Trophoblast cell (in vitro differentiated cells and primary cell): Measurements from ENCODE around the gene ASPG.

Experiments
- DNase-seq, 2 donors: peaks; one replicate each; pipeline ENCODE4 v3.0.0-alpha.2; 2016
- H2AFZ ChIP-seq: 2 replicates; pipeline ENCODE4 v1.6.1; 2013; ENCODE audit warnings: low read length, moderate library complexity, mild to moderate bottlenecking; ENCODE audit not compliant: insufficient read depth, poor library complexity
- H2AK5ac ChIP-seq: 2 replicates; pipeline ENCODE4 v1.6.1; 2013; ENCODE audit warnings: mild to moderate bottlenecking, low read length
- H2BK120ac ChIP-seq: 2 replicates; pipeline ENCODE4 v1.6.1; 2013; ENCODE audit warnings: low read length, mild to moderate bottlenecking, moderate library complexity; ENCODE audit not compliant: insufficient read depth, poor library complexity
- H2BK12ac ChIP-seq: 2 replicates; pipeline ENCODE4 v1.6.1; 2013; ENCODE audit warnings: mild to moderate bottlenecking, low read length, moderate library complexity
- H2BK5ac ChIP-seq: 2 replicates; pipeline ENCODE4 v1.6.1; 2013; ENCODE audit warnings: low read length, low read depth, moderate library complexity, mild to moderate bottlenecking; ENCODE audit not compliant: poor library complexity
- H3K14ac ChIP-seq: 2 replicates; pipeline ENCODE4 v1.6.1; 2013; ENCODE audit warnings: mild to moderate bottlenecking, low read length
- H3K18ac ChIP-seq: 2 replicates; pipeline ENCODE4 v1.6.1; 2013; ENCODE audit warnings: mild to moderate bottlenecking, low read length
- H3K23ac ChIP-seq: 2 replicates; pipeline ENCODE4 v1.6.1; 2013; ENCODE audit warnings: low read length
- H3K27ac ChIP-seq: 2 replicates; pipeline ENCODE4 v1.5.1; 2013; ENCODE audit warnings: low read depth, mild to moderate bottlenecking, inconsistent platforms, low read length, moderate library complexity
- H3K27me3 ChIP-seq: 2 replicates; pipeline ENCODE4 v1.6.1; 2013; ENCODE audit warnings: inconsistent platforms, mild to moderate bottlenecking, low read length, moderate library complexity; ENCODE audit not compliant: insufficient read depth
- H3K36me3 ChIP-seq, 2 experiments: 1 replicate in 1 of 2; 2 replicates in 1 of 2; pipeline ENCODE4 v1.6.1; 2013; ENCODE audit warnings: low read length in 2 of 2, mild to moderate bottlenecking in 2 of 2, moderate library complexity in 1 of 2; ENCODE audit not compliant: insufficient read depth in 2 of 2, control insufficient read depth in 1 of 2
- H3K4ac ChIP-seq: 2 replicates; pipeline ENCODE4 v1.6.1; 2013; ENCODE audit warnings: low read depth, mild to moderate bottlenecking, low read length, moderate library complexity
- H3K4me1 ChIP-seq, 2 experiments: 1 replicate in 1 of 2; 2 replicates in 1 of 2; pipeline ENCODE4 v1.6.1; 2013; ENCODE audit warnings: low read length in 2 of 2, mild to moderate bottlenecking in 2 of 2, moderate library complexity in 1 of 2; ENCODE audit not compliant: insufficient read depth in 2 of 2, control insufficient read depth in 1 of 2
- H3K4me2 ChIP-seq: 2 replicates; pipeline ENCODE4 v1.6.1; 2013; ENCODE audit warnings: inconsistent platforms, mild to moderate bottlenecking, low read length, moderate library complexity
- H3K4me3 ChIP-seq: 2 replicates; pipeline ENCODE4 v1.5.1; 2013; ENCODE audit warnings: mild to moderate bottlenecking, low read depth, low read length, inconsistent platforms
- H3K79me1 ChIP-seq: one replicate; pipeline ENCODE4 v1.6.1; 2013; ENCODE audit warnings: low read length
- H3K79me2 ChIP-seq: 2 replicates; pipeline ENCODE4 v1.6.1; 2013; ENCODE audit warnings: low read length, mild to moderate bottlenecking; ENCODE audit not compliant: control insufficient read depth, insufficient read depth, poor library complexity
- H3K9ac ChIP-seq: 2 replicates; pipeline ENCODE4 v1.6.1; 2013; ENCODE audit warnings: mild to moderate bottlenecking, low read length
- H3K9me3 ChIP-seq: 2 replicates; pipeline ENCODE4 v1.6.1; 2013; ENCODE audit warnings: low read depth, mild to moderate bottlenecking, control low read depth, inconsistent platforms, low read length; ENCODE audit not compliant: insufficient read depth
- H4K12ac ChIP-seq: 2 replicates; pipeline ENCODE4 v1.6.1; 2013; ENCODE audit warnings: low read depth, mild to moderate bottlenecking, low read length, moderate library complexity
- H4K8ac ChIP-seq: 2 replicates; pipeline ENCODE4 v1.6.1; 2013; ENCODE audit warnings: low read depth, mild to moderate bottlenecking, low read length, moderate library complexity
- H4K91ac ChIP-seq: one replicate; pipeline ENCODE4 v1.6.1; 2013; ENCODE audit warnings: low read depth, mild to moderate bottlenecking, low read length, moderate library complexity
- WGBS: extraction: QIAGEN DNeasy Blood & Tissue Kit; methylation state at CpG from one replicate; pipeline ENCODE4 v1.1.7; 2013; ENCODE audit warnings: missing lambda C conversion rate; ENCODE audit not compliant: insufficient read length, insufficient coverage; ENCODE audit errors: extremely low coverage; 5-methylcytosine and 5-hydroxymethylcytosine counted together

Gene ASPG

GRCh38 chr14:104136472-104137296 is 51.2 kb downstream of the ASPG start:
- no CpG with 5 or more reads among the region's 77 CpGs for WGBS
- H3K4me1 ChIP-seq, result peaks cover 8 to 25% of the 10 kb centered on the region in 2 experiments
- no peak overlapping the region for H4K12ac ChIP-seq
- H3K14ac ChIP-seq, result no peak overlapping the region
- H3K27me3 ChIP-seq, result peaks cover 25% of the 10 kb centered on the region
- H3K9ac ChIP-seq, result no peak overlapping the region
- no peak overlapping the region for H2AFZ ChIP-seq
- H3K4ac ChIP-seq, result no peak overlapping the region
- peaks cover 2% of the 10 kb centered on the region for H3K79me2 ChIP-seq
- H4K91ac ChIP-seq, result no peak overlapping the region
- no peak overlapping the region for H3K4me3 ChIP-seq
- peaks cover 6% of the 10 kb centered on the region for H3K9me3 ChIP-seq
- H2BK5ac ChIP-seq, result no peak overlapping the region
- peak overlapping the region; percentile 97 for H3K4me2 ChIP-seq
- no peak overlapping the region for H2BK12ac ChIP-seq
- peaks cover 2% of the 10 kb centered on the region for H3K79me1 ChIP-seq
- H3K27ac ChIP-seq, result no peak overlapping the region
- H3K23ac ChIP-seq, result no peak overlapping the region
- H3K36me3 ChIP-seq, result no peaks in the 10 kb centered on the region
- DNase-seq, result no peak
- no peak overlapping the region for H4K8ac ChIP-seq
- no peak overlapping the region for H2BK120ac ChIP-seq
- no peak overlapping the region for H3K18ac ChIP-seq
- no peak overlapping the region for H2AK5ac ChIP-seq

DNA sequence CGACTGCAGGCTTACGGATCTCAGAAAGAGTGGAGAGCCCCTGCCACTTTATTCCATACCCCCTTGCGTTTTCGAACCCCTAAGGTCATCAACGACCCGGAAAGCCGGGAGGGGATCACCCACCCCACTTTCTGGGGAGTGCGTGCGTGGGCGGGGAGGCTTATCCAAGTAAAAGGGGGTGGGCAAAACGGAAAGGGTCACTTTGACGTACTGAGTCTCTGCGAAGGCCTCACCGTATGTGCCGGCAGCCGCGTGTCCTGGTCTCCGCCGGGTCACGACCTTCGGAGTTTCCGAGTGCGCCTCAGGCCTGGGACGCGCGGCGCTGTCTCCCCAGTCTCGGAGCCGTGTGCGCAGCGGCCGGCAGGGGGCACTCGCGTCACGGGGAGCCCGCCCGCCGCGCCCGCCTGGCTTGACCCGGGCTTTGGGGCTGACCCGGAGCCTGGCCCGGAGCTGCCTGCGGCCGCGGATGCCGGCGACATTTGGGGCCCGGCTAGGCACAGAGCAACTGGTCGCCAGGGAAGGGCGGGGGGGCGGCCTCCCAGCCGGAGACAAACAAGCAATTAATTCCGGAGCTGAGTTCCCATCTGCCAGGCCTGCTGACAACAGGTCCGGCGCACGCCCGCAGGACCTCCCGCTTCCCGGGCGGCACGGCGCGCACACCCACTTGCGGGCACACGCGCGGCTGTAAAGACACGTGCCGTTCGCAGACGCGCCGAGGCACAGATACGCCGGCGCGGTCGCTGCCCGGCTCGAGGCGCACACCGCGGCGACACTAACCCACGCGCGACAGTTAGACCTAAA is 52.0 kb downstream of the ASPG start:
- peak overlapping the region; percentile 15 for H2BK120ac ChIP-seq
- H2BK12ac ChIP-seq, result peak overlapping the region; percentile 21
- no peak overlapping the region for H3K27ac ChIP-seq
- H2AFZ ChIP-seq, result peak overlapping the region; percentile 77
- H3K4me1 ChIP-seq, result peaks cover 8 to 25% of the 10 kb centered on the region in 2 experiments
- H3K23ac ChIP-seq, result no peak overlapping the region
- H3K4ac ChIP-seq, result no peak overlapping the region
- H3K79me1 ChIP-seq, result peaks cover 2% of the 10 kb centered on the region
- peak overlapping the region; percentile 27 for H3K14ac ChIP-seq
- no peak overlapping the region for H4K91ac ChIP-seq
- peaks cover 7% of the 10 kb centered on the region for H3K9me3 ChIP-seq
- H3K79me2 ChIP-seq, result peaks cover 2% of the 10 kb centered on the region
- WGBS, result no CpG with 5 or more reads among the region's 88 CpGs
- peak overlapping the region; percentile 65 for H4K8ac ChIP-seq
- peak overlapping the region; percentile 97 for H3K4me2 ChIP-seq
- no peak overlapping the region for H2BK5ac ChIP-seq
- no peak overlapping the region for H4K12ac ChIP-seq
- H3K9ac ChIP-seq, result no peak overlapping the region
- H3K18ac ChIP-seq, result peak overlapping the region; percentile 59
- peak; percentile 42 to 84 for DNase-seq
- peak overlapping the region; percentile 67 for H3K4me3 ChIP-seq
- H3K27me3 ChIP-seq, result peaks cover 25% of the 10 kb centered on the region
- no peaks in the 10 kb centered on the region for H3K36me3 ChIP-seq
- no peak overlapping the region for H2AK5ac ChIP-seq

- H3K23ac ChIP-seq, result no peak within 1 kb of the TSS
- H2BK120ac ChIP-seq, result peak within 1 kb of the TSS; percentile 30
- DNase-seq, result peak in 1 of 2 donors; percentile 25
- peaks cover 2% of the 10 kb centered on the region for H3K79me2 ChIP-seq
- H2BK12ac ChIP-seq, result peak within 1 kb of the TSS; percentile 21
- H3K79me1 ChIP-seq, result peaks cover 2% of the 10 kb centered on the region
- WGBS, result no CpG with 5 or more reads among the region's 77 CpGs
- H2BK5ac ChIP-seq, result no peak within 1 kb of the TSS
- H4K12ac ChIP-seq, result no peak within 1 kb of the TSS
- H2AK5ac ChIP-seq, result peak within 1 kb of the TSS; percentile 26
- peak within 1 kb of the TSS; percentile 97 for H3K4me2 ChIP-seq
- peak within 1 kb of the TSS; percentile 77 for H2AFZ ChIP-seq
- peak within 1 kb of the TSS; percentile 67 for H4K91ac ChIP-seq
- peak within 1 kb of the TSS; percentile 59 for H3K18ac ChIP-seq
- H3K9ac ChIP-seq, result no peak within 1 kb of the TSS
- peak within 1 kb of the TSS; percentile 32 for H3K4ac ChIP-seq
- H3K27me3 ChIP-seq, result peaks cover 25% of the 10 kb centered on the region
- peaks cover 7% of the 10 kb centered on the region for H3K9me3 ChIP-seq
- H4K8ac ChIP-seq, result peak within 1 kb of the TSS; percentile 65
- no peak within 1 kb of the TSS for H3K27ac ChIP-seq
- peak within 1 kb of the TSS; percentile 39 for H3K14ac ChIP-seq
- peaks cover 8 to 25% of the 10 kb centered on the region in 2 experiments for H3K4me1 ChIP-seq
- H3K36me3 ChIP-seq, result no peaks in the 10 kb centered on the region
- peak within 1 kb of the TSS; percentile 67 for H3K4me3 ChIP-seq
Measured at GRCh38 chr14:104138098-104138717, 52.7 kb downstream of the ASPG start, which contains the start of gene KIF26A. Gene KIF26A, plus strand, starts transcription at chr14:104138587. Its CDS starts 136 bp downstream, at chr14:104138723.
